OCI-M2 (cell line): Measurements from ENCODE around the gene DPP10.
"Not testable (repeated sequence)": the region's sequence is repeated elsewhere in the genome, so short reads cannot be mapped to it uniquely, and the experiment has no call there.

Experiments
- DNase-seq: peaks from one replicate; lab custom pipeline; 2025; ENCODE audit not compliant: unreplicated experiment; lab: John Stamatoyannopoulos, UW

DPP10 gene

DNA sequence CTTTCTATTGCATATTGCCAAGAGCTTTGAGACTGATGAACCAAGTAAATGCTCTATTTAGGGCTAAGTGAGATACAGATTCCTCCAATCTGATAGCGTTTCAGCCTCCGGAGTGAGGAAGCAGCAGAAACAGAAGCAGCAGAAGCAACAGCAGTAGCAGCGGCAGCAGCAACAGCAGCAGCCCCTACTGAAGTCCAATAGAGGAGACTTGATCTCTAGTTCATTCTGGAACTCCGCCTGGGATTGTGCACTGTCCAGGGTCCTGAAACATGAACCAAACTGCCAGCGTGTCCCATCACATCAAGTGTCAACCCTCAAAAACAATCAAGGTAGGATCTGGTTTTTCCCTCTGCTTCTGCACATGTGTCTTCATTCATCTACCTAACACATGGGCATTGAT, at the start of gene DPP10:
DPP10 (plus strand) TSS at position 132 of the 400 bp plus-strand sequence.
- no peak for DNase-seq

DNA sequence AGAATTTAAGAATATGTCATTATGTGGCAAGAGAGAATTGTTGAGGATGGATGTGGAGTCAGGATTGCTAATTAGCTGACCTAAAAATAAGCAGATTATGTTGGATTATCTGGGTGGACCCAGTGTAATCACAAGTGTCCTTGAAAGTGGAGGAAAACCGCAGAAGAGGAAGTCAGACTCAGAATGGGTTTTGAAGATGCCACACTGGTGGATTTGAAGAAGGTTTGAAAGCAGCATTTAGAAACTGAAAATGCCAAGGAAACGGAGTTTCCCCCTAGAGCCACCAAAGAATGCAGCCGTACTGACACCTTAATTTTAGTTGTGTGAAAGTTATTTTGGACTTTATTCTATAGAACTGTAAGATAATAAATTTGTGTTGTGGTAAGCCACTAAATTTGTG, 41.6 kb upstream of the DPP10 start:
- DNase-seq, result no peak

GRCh38 chr2:114405247-114406116, 37.0 kb upstream of the DPP10 start:
- no peak for DNase-seq

GRCh38 chr2:114406347-114406746, 36.1 kb upstream of the DPP10 start:
- no peak for DNase-seq

DNA sequence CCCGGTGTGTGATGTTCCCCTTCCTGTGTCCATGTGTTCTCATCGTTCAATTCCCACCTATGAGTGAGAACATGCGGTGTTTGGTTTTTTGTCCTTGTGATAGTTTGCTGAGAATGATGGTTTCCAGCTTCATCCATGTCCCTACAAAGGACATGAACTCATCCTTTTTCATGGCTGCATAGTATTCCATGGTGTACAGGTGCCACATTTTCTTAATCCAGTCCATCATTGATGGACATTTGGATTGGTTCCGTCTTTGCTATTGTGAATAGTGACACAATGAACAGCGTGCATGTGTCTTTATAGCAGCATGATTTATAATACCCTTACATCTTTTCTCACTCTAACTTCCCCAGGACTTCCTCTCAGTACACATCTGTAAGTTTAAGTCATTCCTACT, 35.1 kb upstream of the DPP10 start:
- DNase-seq, result not testable (repeated sequence)

- no peak for DNase-seq
Observed at GRCh38 chr2:114421781-114422180, 20.7 kb upstream of the DPP10 start.

DNA sequence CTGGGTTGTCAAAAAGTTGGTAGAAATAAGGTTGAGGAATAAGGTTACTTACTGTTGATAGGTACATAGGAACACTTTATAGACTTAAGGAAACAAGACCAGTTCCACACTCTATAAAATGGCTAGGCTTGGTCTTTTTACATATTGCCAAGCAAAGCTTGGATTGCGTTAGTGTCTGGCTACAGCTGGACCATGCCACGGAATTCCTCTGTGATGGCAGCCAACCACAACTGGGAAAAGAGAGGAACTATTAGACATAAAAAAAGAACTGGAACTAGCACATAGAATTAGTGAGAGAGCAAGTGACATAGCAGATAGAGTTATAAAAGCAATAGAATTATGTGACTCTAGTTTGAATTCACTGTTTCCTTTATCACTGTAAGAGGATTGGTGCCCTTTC, 17.7 kb upstream of the DPP10 start:
- no peak for DNase-seq

DNA sequence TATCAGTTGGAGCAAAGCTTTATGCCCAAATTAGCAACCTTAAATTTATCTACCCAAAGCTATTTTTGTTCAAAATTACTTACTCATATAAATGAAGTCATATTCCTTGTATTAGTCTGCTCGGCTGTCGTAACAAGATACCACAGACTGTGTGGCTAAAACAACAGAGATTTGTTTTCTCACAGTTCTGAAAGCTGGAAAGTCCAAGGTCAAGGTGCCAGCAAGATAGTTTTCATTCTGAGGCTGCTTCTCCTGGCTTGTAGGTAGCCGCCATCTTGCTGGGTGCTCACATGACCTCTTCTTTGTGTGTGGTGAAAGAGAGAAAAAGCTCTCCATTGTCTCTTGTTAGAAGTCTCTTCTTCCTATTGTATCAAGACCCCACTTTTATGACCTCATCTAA, 15.7 kb upstream of the DPP10 start:
- DNase-seq, result no peak

GRCh38 chr2:114436329-114436728, 6.1 kb upstream of the DPP10 start:
- no peak for DNase-seq

GRCh38 chr2:114446571-114446970, 4.1 kb downstream of the DPP10 start:
- no peak for DNase-seq

DNA sequence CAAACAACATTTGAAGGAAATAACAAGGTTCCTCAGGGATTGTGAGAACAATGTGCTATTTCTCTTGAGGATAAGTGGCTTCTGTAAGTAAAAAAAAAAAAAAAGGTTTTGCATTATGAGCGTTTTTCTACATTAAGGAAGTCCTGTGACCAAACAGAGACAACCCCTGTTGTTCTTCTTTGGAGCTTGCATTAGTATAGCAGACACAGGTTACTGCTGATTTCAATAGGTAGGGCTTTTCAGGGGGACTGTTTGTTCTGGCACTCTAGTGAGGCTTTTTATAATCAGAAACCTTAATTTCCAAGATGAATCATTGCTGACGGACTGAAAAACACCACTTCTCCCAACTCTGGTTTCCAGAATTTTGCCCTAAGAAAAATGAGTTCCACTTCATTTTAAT, 8.2 kb downstream of the DPP10 start:
- DNase-seq, result no peak

DNA sequence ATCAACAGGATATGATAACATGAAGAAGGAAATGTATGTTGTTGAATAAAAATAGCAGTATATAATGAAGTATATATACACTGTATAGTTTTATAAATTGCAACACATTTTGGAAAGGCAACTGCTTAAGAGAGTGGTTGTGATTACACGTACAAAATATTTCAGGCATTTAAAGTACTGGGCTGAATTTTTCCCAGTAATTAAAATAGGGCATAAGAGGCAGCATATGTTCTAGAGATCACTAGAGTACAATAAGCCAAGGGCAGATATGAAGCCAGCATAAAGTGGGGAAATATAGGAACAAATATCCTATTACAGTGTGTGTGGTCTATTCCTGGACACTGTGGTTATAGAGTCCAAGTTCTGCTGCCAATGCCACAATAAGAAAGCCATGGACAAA, 14.1 kb downstream of the DPP10 start:
- DNase-seq, result no peak

DNA sequence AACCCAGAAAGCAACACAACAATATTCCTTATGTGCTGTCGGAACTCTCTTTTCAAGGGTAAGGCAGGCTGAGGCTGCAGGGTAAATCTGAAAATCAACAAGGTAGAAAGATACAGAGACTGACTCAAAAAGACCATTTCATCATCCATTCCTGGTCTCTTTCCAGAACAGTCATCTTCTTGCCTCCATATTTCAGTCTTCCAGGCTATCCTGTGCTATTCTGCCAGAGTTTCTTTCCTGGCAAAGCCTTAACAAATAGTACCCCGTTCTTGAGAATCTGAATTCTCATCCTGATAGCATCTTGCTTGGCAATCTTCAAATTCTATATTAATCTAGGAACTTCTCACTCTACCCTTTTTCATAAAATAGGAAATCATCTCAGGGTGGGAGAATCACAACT, 15.5 kb downstream of the DPP10 start:
- no peak for DNase-seq

GRCh38 chr2:114461116-114461515, 18.7 kb downstream of the DPP10 start:
- no peak for DNase-seq

DNA sequence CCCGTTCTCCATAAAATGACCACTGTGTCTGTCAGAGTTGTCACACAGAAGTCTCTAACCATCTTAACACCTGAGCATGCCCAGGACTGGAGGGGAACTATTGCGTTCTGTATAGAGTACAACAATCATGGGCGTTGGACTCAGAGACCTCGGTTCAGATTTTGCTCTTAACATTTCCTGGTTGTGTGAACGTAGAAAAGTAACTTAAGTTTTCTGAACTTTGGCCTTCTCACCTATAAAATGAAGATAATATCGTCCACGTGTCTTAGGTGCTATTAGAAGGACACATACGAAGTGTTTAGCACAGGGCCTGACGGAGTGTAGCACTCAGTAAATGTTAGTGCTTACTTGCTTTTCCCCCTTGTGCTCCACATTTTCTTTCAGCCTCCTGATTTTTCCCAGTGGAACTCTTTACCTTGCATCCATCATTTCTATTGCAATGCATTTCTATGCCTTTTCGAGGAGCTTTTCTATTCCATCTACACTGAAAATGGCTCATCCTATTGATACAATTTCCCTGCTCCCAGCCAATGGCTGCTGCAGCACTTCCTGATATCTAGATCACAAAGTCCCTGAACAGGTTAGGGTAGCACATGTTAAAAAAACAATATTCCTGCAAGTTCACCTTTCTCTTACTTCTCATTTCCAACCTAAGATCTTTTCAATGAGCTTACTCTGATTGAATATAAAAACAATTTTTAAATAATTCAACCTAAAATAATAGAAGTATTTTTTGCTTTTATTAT, 22.7 kb downstream of the DPP10 start:
- DNase-seq, result no peak

DNA sequence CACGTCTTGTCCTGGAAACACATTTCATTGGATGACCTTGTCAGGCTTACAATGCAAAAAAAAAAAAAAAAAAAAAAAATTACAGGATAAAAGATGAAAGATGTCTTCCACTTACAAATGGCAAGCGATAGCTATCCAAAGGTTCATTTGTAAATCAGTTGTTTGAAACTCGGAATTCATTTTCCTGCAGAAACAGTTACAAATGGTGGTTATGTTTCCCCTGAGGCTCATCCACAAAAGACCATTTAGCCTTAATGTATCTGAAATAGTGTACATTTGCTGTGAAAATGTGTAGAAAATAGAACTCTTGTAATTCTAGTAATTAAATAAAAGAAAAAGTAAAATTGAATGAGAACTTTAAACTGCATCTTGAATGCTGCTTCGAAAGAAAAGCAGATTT, 25.9 kb downstream of the DPP10 start:
- no peak for DNase-seq

GRCh38 chr2:114472246-114472645, 29.8 kb downstream of the DPP10 start:
- no peak for DNase-seq

- DNase-seq, result no peak
Observed at GRCh38 chr2:114472726-114473125, 30.3 kb downstream of the DPP10 start.

DNA sequence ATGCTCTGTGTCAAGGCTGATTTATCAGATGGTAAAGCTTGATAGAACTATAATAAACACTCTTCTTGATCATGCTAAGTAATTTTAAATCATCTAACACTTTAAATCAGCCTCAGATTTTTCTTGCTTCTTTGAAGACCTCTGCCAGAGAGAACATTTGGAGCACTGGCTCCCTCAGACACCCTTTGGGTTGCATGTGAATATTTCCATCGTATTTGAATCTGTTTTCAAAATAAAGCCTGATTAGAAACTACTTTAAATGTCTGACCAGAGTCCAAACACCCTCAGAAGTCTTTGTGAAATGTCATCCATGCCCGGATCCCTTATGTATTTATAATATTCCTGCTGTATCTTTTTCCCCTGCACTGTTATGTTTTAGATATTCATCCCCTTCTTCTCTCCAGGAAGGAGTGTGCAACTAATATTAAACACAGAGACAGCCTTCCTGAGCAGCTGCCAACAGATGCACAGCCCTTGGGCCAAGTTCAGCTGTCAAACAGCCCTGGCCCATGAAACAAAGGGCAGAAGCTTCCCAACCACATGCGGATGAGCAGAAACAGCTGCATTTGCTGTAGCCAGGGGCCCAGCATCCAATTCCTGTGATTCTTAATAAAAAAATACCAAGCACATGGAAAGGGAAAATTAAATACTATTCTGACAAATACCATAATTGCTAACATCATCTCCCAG, 46.5 kb downstream of the DPP10 start:
- no peak for DNase-seq

GRCh38 chr2:114495046-114495445, 52.6 kb downstream of the DPP10 start:
- DNase-seq, result no peak

- DNase-seq, result no peak
Observed at GRCh38 chr2:114496959-114497358, 54.5 kb downstream of the DPP10 start.

- DNase-seq, result no peak
Observed at GRCh38 chr2:114499101-114499500, 56.7 kb downstream of the DPP10 start.
